Dendritic cell treated with granulocyte-macrophage colony-stimulating factor and Interleukin-4, amounts not matched to agents 40 ng/mL and 50 ng/mL, for 4 days (primary cell): ENCODE data around the gene LRTM2.
A peak's percentile ranks its signal among the peaks of the same experiment; 100 is the strongest.

ENCODE experiments used
- H3K27ac Mint-ChIP-seq: one replicate; pipeline ENCODE4 v1.8.0; 2022; ENCODE audit warnings: mild to moderate bottlenecking, mixed read lengths
- H3K27me3 Mint-ChIP-seq: one replicate; pipeline ENCODE4 v1.8.0; 2022; ENCODE audit warnings: mild to moderate bottlenecking, mixed read lengths
- H3K36me3 Mint-ChIP-seq: one replicate; pipeline ENCODE4 v1.8.0; 2022; ENCODE audit warnings: low read depth, mixed read lengths
- H3K4me1 Mint-ChIP-seq: one replicate; pipeline ENCODE4 v1.8.0; 2022; ENCODE audit warnings: low read depth, mixed read lengths
- H3K4me3 Mint-ChIP-seq: one replicate; pipeline ENCODE4 v1.8.0; 2022; ENCODE audit warnings: mild to moderate bottlenecking, moderate library complexity, mixed read lengths
- H3K9me3 Mint-ChIP-seq: one replicate; pipeline ENCODE4 v1.8.0; 2022; ENCODE audit warnings: mixed read lengths
- intact Hi-C: fragments of 100-400 bp; cut with micrococcal nuclease; formaldehyde crosslinking; loops from one replicate; pipeline ENCODE4 v1.15.0; 2022

The LRTM2 gene

GRCh38 chr12:1842905-1843640 lies 22.7 kb downstream of the LRTM2 start:
- no peak overlapping the region for H3K4me3 Mint-ChIP-seq
- no peaks in the 10 kb centered on the region for H3K9me3 Mint-ChIP-seq
- no peaks in the 10 kb centered on the region for H3K36me3 Mint-ChIP-seq
- H3K27ac Mint-ChIP-seq: peak overlapping the region; percentile 31
- peaks cover 80% of the 10 kb centered on the region for H3K4me1 Mint-ChIP-seq
- peaks cover 12% of the 10 kb centered on the region for H3K27me3 Mint-ChIP-seq
- intact Hi-C loops: loop anchor here (10.0 kb wide), 1 partner anchor 62 kb away; no protein-coding TSS in a partner anchor

- no peak overlapping the region for H3K27ac Mint-ChIP-seq
- intact Hi-C loops: loop anchor here (10.0 kb wide), 1 partner anchor 61 kb away; no protein-coding TSS in a partner anchor
- no peak overlapping the region for H3K4me3 Mint-ChIP-seq
- peaks cover 74% of the 10 kb centered on the region for H3K4me1 Mint-ChIP-seq
- no peaks in the 10 kb centered on the region for H3K36me3 Mint-ChIP-seq
- peaks cover 12% of the 10 kb centered on the region for H3K27me3 Mint-ChIP-seq
- no peaks in the 10 kb centered on the region for H3K9me3 Mint-ChIP-seq
Measured at GRCh38 chr12:1843641-1844005, 23.3 kb downstream of the LRTM2 start.

GRCh38 chr12:1844223-1844622 lies 23.9 kb downstream of the LRTM2 start:
- Mint-ChIP-seq H3K36me3 (no peaks in the 10 kb centered on the region), H3K4me3 (no peak overlapping the region), H3K27me3 (peaks cover 12% of the 10 kb centered on the region), H3K27ac (no peak overlapping the region), H3K9me3 (no peaks in the 10 kb centered on the region), H3K4me1 (peaks cover 71% of the 10 kb centered on the region)
- intact Hi-C loops: loop anchor here (10.0 kb wide), 1 partner anchor 61 kb away; no protein-coding TSS in a partner anchor

- peaks cover 65% of the 10 kb centered on the region for H3K4me1 Mint-ChIP-seq
- no peaks in the 10 kb centered on the region for H3K9me3 Mint-ChIP-seq
- intact Hi-C loops: loop anchor here (10.0 kb wide), 1 partner anchor 60 kb away; no protein-coding TSS in a partner anchor
- H3K4me3 Mint-ChIP-seq: no peak overlapping the region
- peaks cover 12% of the 10 kb centered on the region for H3K27me3 Mint-ChIP-seq
- no peak overlapping the region for H3K27ac Mint-ChIP-seq
- H3K36me3 Mint-ChIP-seq: no peaks in the 10 kb centered on the region
Measured at GRCh38 chr12:1844661-1845409, 24.5 kb downstream of the LRTM2 start.

GRCh38 chr12:1845427-1845826 lies 25.1 kb downstream of the LRTM2 start:
- H3K4me1 Mint-ChIP-seq: peaks cover 60% of the 10 kb centered on the region
- intact Hi-C loops: loop anchor here (10.0 kb wide), 1 partner anchor 59 kb away; no protein-coding TSS in a partner anchor
- H3K27me3 Mint-ChIP-seq: peaks cover 12% of the 10 kb centered on the region
- H3K4me3 Mint-ChIP-seq: no peak overlapping the region
- no peaks in the 10 kb centered on the region for H3K9me3 Mint-ChIP-seq
- H3K36me3 Mint-ChIP-seq: no peaks in the 10 kb centered on the region
- H3K27ac Mint-ChIP-seq: no peak overlapping the region

- no peaks in the 10 kb centered on the region for H3K9me3 Mint-ChIP-seq
- no peaks in the 10 kb centered on the region for H3K36me3 Mint-ChIP-seq
- no peak overlapping the region for H3K4me3 Mint-ChIP-seq
- peaks cover 11% of the 10 kb centered on the region for H3K27me3 Mint-ChIP-seq
- peaks cover 56% of the 10 kb centered on the region for H3K4me1 Mint-ChIP-seq
- no peak overlapping the region for H3K27ac Mint-ChIP-seq
- intact Hi-C loops: loop anchor here (10.0 kb wide), 1 partner anchor 59 kb away; no protein-coding TSS in a partner anchor
Measured at GRCh38 chr12:1845886-1846285, 25.5 kb downstream of the LRTM2 start.

- Mint-ChIP-seq H3K36me3 (no peaks in the 10 kb centered on the region), H3K4me3 (no peak overlapping the region), H3K4me1 (peaks cover 49% of the 10 kb centered on the region)
Measured at GRCh38 chr12:1846421-1847405, 26.3 kb downstream of the LRTM2 start.

GRCh38 chr12:1847411-1847810 lies 27.0 kb downstream of the LRTM2 start:
- no peaks in the 10 kb centered on the region for H3K36me3 Mint-ChIP-seq
- intact Hi-C loops: loop anchor here (10.0 kb wide), 1 partner anchor 57 kb away; no protein-coding TSS in a partner anchor

More at GRCh38 chr12:1846421-1847405, 26.3 kb downstream of the LRTM2 start:
- H3K27me3 Mint-ChIP-seq: peaks cover 10% of the 10 kb centered on the region
- H3K27ac Mint-ChIP-seq: no peak overlapping the region
- intact Hi-C loops: loop anchor here (10.0 kb wide), 1 partner anchor 58 kb away; no protein-coding TSS in a partner anchor
- H3K9me3 Mint-ChIP-seq: no peaks in the 10 kb centered on the region

GRCh38 chr12:1848146-1848545 lies 27.8 kb downstream of the LRTM2 start:
- peaks cover 5% of the 10 kb centered on the region for H3K27me3 Mint-ChIP-seq
- H3K4me1 Mint-ChIP-seq: peaks cover 41% of the 10 kb centered on the region
- no peaks in the 10 kb centered on the region for H3K9me3 Mint-ChIP-seq
- no peaks in the 10 kb centered on the region for H3K36me3 Mint-ChIP-seq
- no peak overlapping the region for H3K4me3 Mint-ChIP-seq
- intact Hi-C loops: loop anchor here (10.0 kb wide), 1 partner anchor 57 kb away; no protein-coding TSS in a partner anchor
- no peak overlapping the region for H3K27ac Mint-ChIP-seq

More at GRCh38 chr12:1847411-1847810, 27.0 kb downstream of the LRTM2 start:
- Mint-ChIP-seq H3K4me3 (no peak overlapping the region), H3K4me1 (peaks cover 48% of the 10 kb centered on the region), H3K9me3 (no peaks in the 10 kb centered on the region), H3K27ac (no peak overlapping the region), H3K27me3 (peaks cover 7% of the 10 kb centered on the region)

GRCh38 chr12:1848745-1849144 lies 28.4 kb downstream of the LRTM2 start:
- Mint-ChIP-seq H3K4me3 (no peak overlapping the region), H3K36me3 (no peaks in the 10 kb centered on the region), H3K27me3 (peaks cover 5% of the 10 kb centered on the region), H3K4me1 (peaks cover 36% of the 10 kb centered on the region), H3K9me3 (no peaks in the 10 kb centered on the region), H3K27ac (no peak overlapping the region)
- intact Hi-C loops: loop anchor here (10.0 kb wide), 1 partner anchor 56 kb away; no protein-coding TSS in a partner anchor

GRCh38 chr12:1851151-1851701 lies 30.9 kb downstream of the LRTM2 start:
- Mint-ChIP-seq H3K27ac (no peak overlapping the region), H3K4me3 (no peak overlapping the region), H3K36me3 (no peaks in the 10 kb centered on the region)

GRCh38 chr12:1852076-1852475 lies 31.7 kb downstream of the LRTM2 start:
- Mint-ChIP-seq H3K27ac (no peak overlapping the region), H3K4me3 (no peak overlapping the region), H3K36me3 (no peaks in the 10 kb centered on the region), H3K27me3 (no peaks in the 10 kb centered on the region), H3K4me1 (peaks cover 7% of the 10 kb centered on the region), H3K9me3 (peaks cover 9% of the 10 kb centered on the region)
- intact Hi-C loops: no loop called here

More at GRCh38 chr12:1851151-1851701, 30.9 kb downstream of the LRTM2 start:
- Mint-ChIP-seq H3K9me3 (peaks cover 9% of the 10 kb centered on the region), H3K27me3 (no peaks in the 10 kb centered on the region), H3K4me1 (peaks cover 15% of the 10 kb centered on the region)
- intact Hi-C loops: no loop called here

- H3K4me1 Mint-ChIP-seq: peaks cover 4% of the 10 kb centered on the region
- intact Hi-C loops: no loop called here
- no peaks in the 10 kb centered on the region for H3K36me3 Mint-ChIP-seq
- no peak overlapping the region for H3K4me3 Mint-ChIP-seq
- H3K27ac Mint-ChIP-seq: no peak overlapping the region
- H3K27me3 Mint-ChIP-seq: peaks cover 1% of the 10 kb centered on the region
- H3K9me3 Mint-ChIP-seq: peaks cover 9% of the 10 kb centered on the region
Measured at GRCh38 chr12:1853716-1854115, 33.4 kb downstream of the LRTM2 start.
